DND-41 (cell line): ENCODE data around the gene TBXA2R.
A peak's percentile ranks its signal among the peaks of the same experiment; 100 is the strongest.

Experiments used
- ATAC-seq: fragments of 200-7000 bp; cut with Tn5 transposase; 3 replicates; pipeline ENCODE4 v1.9.1; 2021; ENCODE audit warnings: low read depth; ENCODE audit not compliant: insufficient read depth
- DNase-seq: peaks from one replicate; pipeline ENCODE4 v3.0.0-alpha.2; 2020
- H2AFZ ChIP-seq: 2 replicates; pipeline ENCODE4 v1.6.0; 2012; ENCODE audit warnings: low read depth, low read length
- H3K27ac ChIP-seq: 2 replicates; pipeline ENCODE4 v1.5.1; 2012; ENCODE audit warnings: low read length, inconsistent platforms
- H3K27me3 ChIP-seq: fragments of 200-600 bp; sonication (generic); 2 replicates; pipeline ENCODE4 v1.6.0; 2012; ENCODE audit warnings: low read length, mild to moderate bottlenecking, inconsistent platforms; ENCODE audit not compliant: insufficient read depth, poor library complexity
- H3K36me3 ChIP-seq: 2 replicates; pipeline ENCODE4 v1.5.1; 2012; ENCODE audit warnings: low read length, inconsistent platforms; ENCODE audit not compliant: insufficient read depth
- H3K4me1 ChIP-seq: 2 replicates; pipeline ENCODE4 v1.5.1; 2012; ENCODE audit warnings: mild to moderate bottlenecking, low read length; ENCODE audit not compliant: insufficient read depth
- H3K4me2 ChIP-seq: 2 replicates; pipeline ENCODE4 v1.6.0; 2012; ENCODE audit warnings: mild to moderate bottlenecking, moderate library complexity, low read length, inconsistent platforms; ENCODE audit not compliant: insufficient read depth
- H3K4me3 ChIP-seq, 2 experiments: fragments of 200-600 bp in 1 of 2; shearing (Covaris generic) in 1 of 2; 2 replicates each; pipeline ENCODE4 v1.5.1; 2012 to 2016; ENCODE audit warnings: inconsistent platforms in 2 of 2, low read length in 2 of 2, mild to moderate bottlenecking in 2 of 2, low read depth in 1 of 2, moderate library complexity in 1 of 2
- H3K79me2 ChIP-seq: 2 replicates; pipeline ENCODE4 v1.6.0; 2012; ENCODE audit warnings: low read length, inconsistent platforms; ENCODE audit not compliant: insufficient read depth
- H3K9ac ChIP-seq: 2 replicates; pipeline ENCODE4 v1.6.0; 2012; ENCODE audit warnings: low read depth, mild to moderate bottlenecking, inconsistent platforms, low read length, moderate library complexity
- H3K9me3 ChIP-seq: 2 replicates; pipeline ENCODE4 v1.5.1; 2012; ENCODE audit warnings: low read length, moderate library complexity, mild to moderate bottlenecking, inconsistent platforms; ENCODE audit not compliant: insufficient read depth, severe bottlenecking
- H4K20me1 ChIP-seq: 2 replicates; pipeline ENCODE4 v1.6.0; 2012; ENCODE audit warnings: low read length; ENCODE audit not compliant: insufficient read depth
- CTCF ChIP-seq: IDR thresholded peaks from 2 replicates; pipeline ENCODE4 v1.5.1; 2012; ENCODE audit warnings: borderline replicate concordance, low read length, moderate library complexity, mild to moderate bottlenecking; ENCODE audit not compliant: poor library complexity, severe bottlenecking; ENCODE audit errors: extremely low read depth
- EZH2 ChIP-seq: IDR thresholded peaks from 3 replicates; pipeline ENCODE4 v1.6.1; 2012; ENCODE audit warnings: borderline replicate concordance, low read depth, mild to moderate bottlenecking, moderate library complexity, low read length, inconsistent platforms; ENCODE audit not compliant: severe bottlenecking

The TBXA2R gene

GRCh38 chr19:3573858-3574637, 32.6 kb downstream of the TBXA2R start:
- H3K27ac ChIP-seq = no peak overlapping the region
- peaks cover 9% of the 10 kb centered on the region for H3K79me2 ChIP-seq
- peak; percentile 95 for DNase-seq
- H3K9me3 ChIP-seq = no peaks in the 10 kb centered on the region
- H4K20me1 ChIP-seq = 0 out of 2 replicates have a peak, but pooled peaks cover 5% of the 10 kb centered on the region
- peak overlapping the region; percentile 75; the same call in 1 of the 2 replicates for H3K9ac ChIP-seq
- H3K27me3 ChIP-seq = no peaks in the 10 kb centered on the region
- TF ChIP-seq CTCF (no peak), EZH2 (no peak)
- H3K36me3 ChIP-seq = peaks cover 27% of the 10 kb centered on the region
- H3K4me1 ChIP-seq = peaks cover 16% of the 10 kb centered on the region
- no peak overlapping the region for H2AFZ ChIP-seq
- ATAC-seq = peak; percentile 17
- H3K4me2 ChIP-seq = peak overlapping the region; percentile 74
- peak overlapping the region; percentile 76 to 93; a peak in 3 of 4 replicates for H3K4me3 ChIP-seq

- ATAC-seq (peak; percentile 0; the same call in 2 of the 3 replicates), DNase-seq (no peak)
- peak overlapping the region; percentile 76 to 93 for H3K4me3 ChIP-seq
- peaks cover 27% of the 10 kb centered on the region for H3K36me3 ChIP-seq
- H3K9ac ChIP-seq = peak overlapping the region; percentile 75
- peak overlapping the region; percentile 68 for H2AFZ ChIP-seq
- no peaks in the 10 kb centered on the region for H3K27me3 ChIP-seq
- H3K4me2 ChIP-seq = peak overlapping the region; percentile 74
- H4K20me1 ChIP-seq = 0 out of 2 replicates have a peak, but pooled peaks cover 5% of the 10 kb centered on the region
- peak overlapping the region; percentile 79 for H3K27ac ChIP-seq
- H3K9me3 ChIP-seq = no peaks in the 10 kb centered on the region
- H3K79me2 ChIP-seq = peaks cover 9% of the 10 kb centered on the region
- peaks cover 16% of the 10 kb centered on the region for H3K4me1 ChIP-seq
- no peak for TF ChIP-seq EZH2
- TF ChIP-seq CTCF = no peak
These were observed 33.4 kb downstream of the TBXA2R start for GRCh38 chr19:3573162-3573857.

GRCh38 chr19:3572855-3573161, 33.9 kb downstream of the TBXA2R start, which contains the start of gene HMG20B:
HMG20B (plus strand) TSS chr19:3572944; CDS start chr19:3573310, 366 bp downstream.
- peak within 1 kb of the TSS; percentile 95 for H2AFZ ChIP-seq
- H3K27ac ChIP-seq = peak within 1 kb of the TSS; percentile 79
- no peaks in the 10 kb centered on the region for H3K9me3 ChIP-seq
- H3K36me3 ChIP-seq = peaks cover 27% of the 10 kb centered on the region
- peaks cover 9% of the 10 kb centered on the region for H3K79me2 ChIP-seq
- no peak for DNase-seq
- peak within 1 kb of the TSS; percentile 75 for H3K9ac ChIP-seq
- peak within 1 kb of the TSS; percentile 76 to 93 for H3K4me3 ChIP-seq
- 0 out of 2 replicates have a peak, but pooled peaks cover 5% of the 10 kb centered on the region for H4K20me1 ChIP-seq
- peak within 1 kb of the TSS; percentile 95 for H3K4me2 ChIP-seq
- no peaks in the 10 kb centered on the region for H3K27me3 ChIP-seq
- peaks cover 16% of the 10 kb centered on the region for H3K4me1 ChIP-seq
- ATAC-seq = peak; percentile 3; the same call in 1 of the 3 replicates
- TF ChIP-seq CTCF = no peak
- TF ChIP-seq EZH2 = no peak
